Glomerular visceral epithelial cell (primary cell): ENCODE results near the gene MTCL3.

ENCODE experiments used
- DNase-seq: peaks from one replicate; pipeline ENCODE4 v3.0.0-alpha.2; 2016; ENCODE audit errors: extremely low spot score

Gene MTCL3

DNA sequence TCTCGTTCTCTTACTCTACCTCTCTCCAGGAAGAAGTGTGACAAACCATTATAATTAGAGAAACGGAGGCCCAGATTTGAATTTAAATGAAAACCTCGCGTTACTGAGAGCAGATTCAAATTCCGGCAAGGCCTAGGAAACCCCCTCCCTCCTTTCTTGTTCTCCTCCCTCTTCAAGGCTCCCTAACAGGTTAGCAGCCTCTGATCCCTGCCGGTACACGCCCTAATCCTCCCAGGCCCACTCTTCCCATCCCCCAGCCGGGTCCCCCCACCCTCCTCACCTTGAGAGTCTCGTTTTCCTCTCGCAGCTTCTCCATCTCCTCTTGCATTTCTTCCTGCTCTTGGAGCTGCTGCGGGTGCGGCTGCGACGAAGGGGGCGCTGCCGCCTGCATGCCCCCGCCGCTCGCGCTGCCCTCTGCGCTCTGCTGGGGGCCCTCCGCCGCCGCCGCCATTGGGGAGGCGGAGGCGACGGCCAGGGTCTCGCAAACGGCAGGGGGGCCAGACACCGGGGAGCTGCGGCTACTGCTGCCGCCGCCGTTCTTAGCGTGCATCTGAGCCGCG lies 3.8 kb downstream of the MTCL3 start:
- no peak for DNase-seq

DNA sequence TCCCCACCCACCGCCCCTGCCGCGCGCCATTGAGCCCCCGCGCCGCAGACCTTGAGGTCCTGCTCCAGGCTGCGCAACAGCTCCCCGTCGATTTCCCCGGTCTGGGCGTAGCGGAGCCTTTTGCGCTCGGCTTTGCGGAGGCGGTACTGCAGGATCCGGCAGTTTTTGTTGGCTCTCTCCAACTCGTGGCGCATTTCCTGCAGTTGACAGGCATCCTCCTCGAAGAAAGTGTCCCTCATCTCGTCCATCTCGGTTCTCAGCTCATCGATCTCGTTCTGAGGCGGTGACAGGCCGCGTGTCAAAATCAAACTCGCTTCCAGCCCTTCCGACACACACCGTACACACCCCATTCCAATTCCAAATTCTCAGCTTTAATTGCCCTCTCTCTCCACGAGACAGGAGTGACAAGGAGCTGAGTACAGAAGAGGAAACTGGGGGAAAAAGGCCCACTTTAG lies 4.3 kb downstream of the MTCL3 start:
- DNase-seq: peak; percentile 50

DNA sequence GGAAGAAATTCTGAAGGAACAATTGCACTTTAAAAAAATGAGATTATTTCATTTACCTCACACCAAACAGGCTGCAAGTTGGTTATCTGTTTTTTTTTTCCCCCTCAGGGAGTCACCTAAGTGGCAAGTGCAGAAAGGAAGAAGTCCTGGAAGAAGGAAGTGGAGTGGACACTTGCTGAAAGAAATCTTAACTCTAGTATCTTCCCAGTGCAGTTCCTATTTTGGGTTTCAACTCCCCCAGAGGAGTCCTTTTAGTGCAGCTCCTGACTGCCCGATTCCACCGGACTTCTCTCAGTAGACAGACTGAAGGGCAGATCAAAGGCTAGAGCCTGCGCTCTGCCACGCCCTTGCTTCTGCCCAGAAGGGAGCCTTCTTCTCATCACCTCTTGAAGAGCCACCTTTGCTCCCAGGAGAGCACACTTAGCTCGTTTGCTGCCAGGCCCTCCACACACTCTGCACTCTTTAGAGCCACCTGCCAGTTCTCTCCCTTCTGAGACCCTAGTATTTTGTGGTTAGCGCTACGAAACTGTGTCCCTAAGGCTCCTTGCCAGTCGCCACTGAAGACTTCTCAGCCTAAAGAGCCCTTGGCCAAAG lies 4.9 kb downstream of the MTCL3 start:
- no peak for DNase-seq

DNA sequence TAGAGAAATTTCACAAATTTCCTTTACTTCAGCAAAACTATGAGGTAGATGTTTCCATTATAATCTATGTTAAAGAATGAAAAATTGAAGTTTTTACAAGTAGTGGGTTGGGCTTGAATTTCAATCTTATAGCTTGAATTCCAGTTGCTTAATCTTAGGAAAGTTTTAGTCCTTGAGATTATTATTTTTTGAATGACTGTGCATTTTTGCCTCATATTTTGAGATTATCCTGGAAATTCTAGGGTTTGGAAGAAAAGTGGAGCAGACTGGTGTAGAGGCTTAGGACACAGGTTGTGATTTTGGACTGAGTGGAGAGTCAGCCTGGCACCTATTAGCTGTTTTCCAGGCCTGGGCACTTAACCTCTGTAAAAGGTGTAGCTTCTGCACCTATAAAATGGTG lies 5.7 kb downstream of the MTCL3 start:
- no peak for DNase-seq

DNA sequence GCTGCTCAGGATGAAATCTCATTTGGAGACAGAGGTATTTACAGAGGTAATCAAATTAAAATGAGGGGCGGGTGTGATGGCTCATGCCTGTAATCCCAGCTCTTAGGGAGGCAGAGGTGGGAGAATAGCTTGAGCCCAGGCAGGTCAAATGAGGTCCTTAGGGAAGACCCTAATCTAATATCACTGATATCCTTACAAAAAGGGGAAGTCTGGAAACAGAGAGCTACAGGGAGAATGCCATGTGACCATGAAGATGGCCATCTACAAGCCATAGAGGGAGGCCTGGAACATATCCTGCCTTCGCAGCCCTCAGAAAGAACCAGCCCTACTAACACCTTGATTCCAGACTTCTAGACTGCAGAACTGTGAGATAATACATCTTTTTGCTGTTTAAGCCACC lies 8.3 kb downstream of the MTCL3 start:
- no peak for DNase-seq

DNA sequence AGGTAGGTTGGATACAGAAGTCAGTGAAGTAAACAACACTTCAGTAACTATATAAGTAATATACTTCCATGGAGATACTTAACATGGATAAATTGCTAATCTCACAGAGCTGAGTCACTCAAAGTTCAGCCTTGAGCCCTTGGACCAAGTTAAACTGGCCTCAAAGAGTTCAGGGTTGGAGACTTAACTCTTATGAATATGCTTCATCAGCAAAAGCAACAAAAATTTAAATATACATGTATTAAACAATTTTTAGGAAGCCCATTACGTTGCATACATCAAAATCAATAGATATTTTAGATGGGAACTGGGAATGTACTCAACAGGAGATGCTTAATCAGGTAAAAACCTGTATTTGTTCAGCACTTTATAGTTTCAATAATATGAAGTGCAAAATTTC lies 12.2 kb downstream of the MTCL3 start:
- no peak for DNase-seq

DNA sequence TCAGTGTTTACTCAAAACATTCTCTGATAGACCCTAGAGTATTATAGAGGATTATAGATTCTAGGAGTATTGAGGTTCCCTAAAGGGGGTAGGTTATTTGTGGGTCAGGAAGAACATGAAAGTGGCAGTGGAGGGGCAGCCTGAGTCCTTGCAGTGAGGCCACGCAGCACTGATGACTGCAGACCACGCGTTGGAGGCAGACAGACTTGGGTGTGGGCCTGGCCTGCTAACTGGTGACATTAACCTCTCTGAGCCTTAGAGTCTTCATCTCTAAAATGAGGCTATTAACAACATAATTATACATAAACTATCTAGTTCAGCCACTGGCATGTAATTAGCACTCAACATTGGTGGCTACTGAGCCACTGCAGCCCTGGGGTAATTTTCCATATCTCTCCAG lies 16.1 kb downstream of the MTCL3 start:
- DNase-seq: no peak

DNA sequence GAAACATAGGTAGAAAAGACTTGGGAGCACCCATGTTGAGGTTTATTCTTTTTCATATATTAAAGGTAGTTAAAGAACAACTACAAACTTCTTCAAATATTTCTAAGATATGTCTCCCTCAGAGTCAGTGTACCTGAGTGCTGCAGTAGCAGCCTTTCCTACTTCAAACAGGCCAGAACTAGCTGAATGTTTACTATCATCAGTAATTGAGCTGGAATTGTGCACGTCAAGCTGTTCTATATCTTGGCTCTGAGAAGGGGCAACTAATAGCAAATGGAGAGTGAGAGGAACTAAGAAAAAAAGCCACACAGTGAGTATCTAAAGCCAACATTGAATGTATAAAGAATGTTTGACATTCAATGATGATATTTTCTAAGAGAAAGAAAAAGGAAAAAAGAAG lies 21.7 kb downstream of the MTCL3 start:
- no peak for DNase-seq

DNA sequence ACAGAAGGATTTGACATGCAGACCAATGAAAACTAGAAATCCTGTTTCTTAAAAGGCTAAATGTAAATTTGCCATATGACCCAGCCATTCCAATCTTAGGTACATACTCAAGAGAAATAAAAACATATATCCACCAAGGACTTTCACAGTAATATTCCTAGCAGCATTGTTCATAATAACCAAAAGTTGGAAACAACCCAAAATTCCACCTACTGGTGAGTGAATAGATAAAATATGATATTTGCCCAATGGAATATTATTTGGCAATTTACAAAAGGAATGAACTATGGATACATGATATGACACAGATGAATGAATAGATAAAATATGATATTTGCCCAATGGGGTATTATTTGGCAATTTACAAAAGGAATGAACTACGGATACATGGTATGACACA lies 22.7 kb downstream of the MTCL3 start:
- DNase-seq: no peak

DNA sequence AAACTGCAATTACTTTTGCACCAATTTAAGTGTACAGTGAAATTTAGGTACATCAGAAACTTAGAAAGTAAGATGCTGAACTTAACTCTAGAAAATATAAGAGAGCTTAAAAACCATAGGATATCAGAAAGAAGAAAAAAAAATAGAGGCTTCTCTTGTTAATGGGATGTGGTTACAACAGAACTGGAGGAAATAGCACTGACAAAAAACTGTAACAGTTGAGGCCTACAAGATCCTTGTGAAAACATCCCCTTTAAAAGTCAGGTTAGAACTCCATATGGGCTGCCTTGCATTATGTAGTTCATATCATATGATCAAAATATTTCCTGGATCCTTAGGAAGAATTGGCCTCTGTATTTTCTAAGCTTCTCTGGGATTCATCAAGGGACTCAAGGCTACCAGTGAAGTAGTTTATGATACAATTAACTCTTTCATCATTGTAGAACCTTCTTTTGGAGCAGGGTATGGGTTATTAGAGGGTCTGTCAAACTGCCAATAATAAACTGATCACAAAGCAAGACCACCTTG lies 24.8 kb downstream of the MTCL3 start:
- no peak for DNase-seq

DNA sequence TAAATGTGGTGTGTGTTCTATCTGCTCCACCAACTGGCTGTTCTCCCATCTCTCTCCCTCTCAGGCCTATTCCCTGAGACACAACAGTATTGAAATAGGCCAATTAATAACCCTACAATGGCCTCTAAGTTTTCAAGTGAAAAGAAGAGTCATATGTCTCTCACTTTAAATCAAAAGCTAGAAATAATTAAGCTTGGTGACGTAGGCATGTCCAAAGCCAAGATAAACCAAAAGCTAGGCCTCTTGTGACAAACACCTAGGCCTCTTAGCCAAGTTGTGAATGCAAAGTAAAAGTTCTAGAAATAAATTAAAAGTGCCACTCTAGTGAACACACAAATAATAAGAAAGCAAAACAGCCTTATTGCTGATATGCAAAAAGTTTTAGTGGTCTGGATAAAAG lies 29.9 kb downstream of the MTCL3 start:
- no peak for DNase-seq

DNA sequence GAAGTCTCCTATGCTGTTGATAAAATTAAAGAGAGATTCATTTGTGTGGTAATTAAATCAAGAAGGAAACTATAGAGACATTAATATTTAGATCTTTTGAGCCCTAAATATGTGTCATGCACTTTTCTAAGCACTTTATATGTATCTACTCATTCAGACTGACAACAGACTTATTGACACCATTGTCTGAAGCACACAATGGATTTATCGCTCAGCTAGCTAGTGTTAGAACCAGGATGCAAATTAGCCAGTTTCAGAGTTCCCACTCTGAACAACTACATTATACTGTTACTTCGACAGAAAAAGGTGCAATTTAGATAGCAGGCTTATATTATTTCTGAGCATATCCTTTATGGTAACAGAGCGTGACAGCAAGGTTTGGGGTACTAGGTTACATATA lies 32.2 kb downstream of the MTCL3 start:
- DNase-seq: no peak

DNA sequence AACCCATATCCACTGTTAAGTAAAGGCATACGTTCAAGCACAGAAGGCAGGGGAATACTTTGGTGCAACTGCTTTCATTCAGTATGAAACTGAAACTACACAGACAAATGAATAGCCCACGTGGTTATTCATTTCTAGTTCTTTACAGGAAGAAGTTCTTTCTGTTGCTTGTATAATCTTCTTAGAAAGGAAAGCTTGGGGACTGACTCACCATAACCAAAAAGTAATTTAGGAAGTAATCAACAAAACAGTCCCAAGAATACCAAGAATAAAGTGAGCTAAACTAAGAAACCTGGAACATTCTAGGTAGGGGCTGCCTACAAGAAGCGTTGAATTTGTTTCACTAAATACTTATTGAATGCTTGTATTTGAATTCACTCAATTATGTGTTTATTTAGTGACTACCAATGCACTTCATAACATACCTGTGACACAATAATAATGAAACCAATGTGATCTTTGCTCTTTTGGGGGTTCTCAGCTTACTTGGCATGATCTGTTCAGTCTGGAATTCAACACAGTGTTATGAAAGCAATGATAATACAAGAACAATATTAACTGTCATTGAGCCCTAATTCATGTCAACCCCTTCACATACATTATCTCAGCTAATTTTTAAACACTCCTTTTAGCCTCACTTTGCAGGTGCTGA lies 34.8 kb downstream of the MTCL3 start:
- peak; percentile 53 for DNase-seq

DNA sequence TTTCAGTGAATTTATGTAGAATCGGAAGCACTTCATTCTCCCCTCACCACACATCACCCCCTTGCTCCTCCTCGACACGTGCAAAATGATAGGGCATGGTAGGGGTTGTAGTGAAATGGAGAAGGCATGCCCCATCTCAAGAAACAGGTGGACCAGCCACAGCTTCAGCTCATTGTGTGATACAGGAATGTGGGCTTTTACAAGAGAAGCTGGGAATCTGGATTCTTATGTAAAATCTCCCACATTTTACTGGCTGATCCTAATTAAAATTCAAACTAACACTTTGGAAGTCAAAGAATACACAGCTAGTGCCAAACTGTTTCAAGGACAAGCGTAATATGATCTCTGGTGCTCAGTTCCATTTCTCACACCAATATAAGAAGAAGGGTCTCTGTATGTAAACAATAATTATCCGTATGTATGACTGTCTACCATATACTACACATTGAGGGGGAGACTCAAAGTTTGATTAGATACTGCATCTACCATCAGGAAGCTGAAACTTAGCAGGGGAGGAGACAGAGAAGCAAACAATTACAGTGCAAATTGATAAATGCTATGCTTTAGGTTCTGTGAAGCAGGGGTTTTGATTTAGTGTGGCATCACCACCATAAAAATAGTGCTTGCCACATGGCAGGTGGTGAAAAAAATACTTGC lies 35.6 kb downstream of the MTCL3 start:
- DNase-seq: no peak

DNA sequence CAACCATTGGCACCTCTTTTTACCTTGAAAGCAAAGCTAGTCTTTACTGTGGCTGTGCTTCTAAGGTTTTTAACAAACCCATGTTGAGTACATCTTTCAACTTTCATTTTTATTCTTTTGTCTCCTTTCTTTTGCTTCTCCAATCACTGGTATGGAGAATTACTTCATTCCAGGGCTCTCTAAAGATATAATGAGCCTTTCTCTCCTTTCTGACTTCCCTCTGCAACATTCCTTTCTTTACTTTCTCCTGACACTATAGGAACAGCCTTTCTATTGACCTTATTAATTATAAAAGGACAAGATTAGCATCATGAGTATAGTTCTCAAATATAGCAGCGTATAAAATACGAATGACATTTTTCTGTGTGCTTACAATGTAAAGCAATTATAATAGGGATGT lies 36.8 kb downstream of the MTCL3 start:
- DNase-seq: no peak

DNA sequence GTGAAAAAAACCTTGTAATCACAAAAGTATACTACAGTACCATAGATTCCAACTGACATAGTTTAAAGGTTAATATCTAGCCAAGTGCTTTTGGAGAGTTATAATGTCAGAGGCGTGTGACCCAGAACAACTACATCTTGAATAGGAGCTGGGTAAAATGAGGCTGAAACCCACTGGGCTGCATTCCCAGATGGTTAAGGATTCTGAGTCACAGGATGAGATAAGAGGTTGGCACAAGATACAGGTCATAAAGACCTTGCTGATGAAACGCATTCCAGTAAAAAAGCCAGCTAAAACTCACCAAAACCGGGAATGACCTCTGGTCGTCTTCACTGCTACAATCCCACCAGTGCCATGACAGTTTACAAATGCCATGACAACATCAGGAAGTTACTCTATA lies 37.5 kb downstream of the MTCL3 start:
- peak; percentile 87 for DNase-seq

DNA sequence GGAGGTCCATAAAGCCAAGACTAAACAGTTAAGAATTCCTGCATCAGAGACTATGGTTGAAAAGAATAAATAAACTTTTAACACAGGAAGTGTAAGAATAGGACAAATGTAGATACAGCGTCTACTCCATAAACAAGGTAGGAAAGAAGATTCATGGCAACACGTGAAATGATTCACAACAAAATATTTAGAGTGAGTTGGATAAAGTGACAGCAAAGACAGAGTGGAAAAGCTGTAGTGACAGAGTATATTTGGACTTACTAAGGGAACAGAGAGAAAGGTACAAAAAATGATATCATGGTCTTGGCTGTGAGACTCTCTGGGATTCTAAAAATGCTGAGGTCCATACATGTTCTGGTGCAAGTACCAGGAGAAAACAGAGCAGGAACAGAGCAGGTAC lies 38.0 kb downstream of the MTCL3 start:
- DNase-seq: no peak

DNA sequence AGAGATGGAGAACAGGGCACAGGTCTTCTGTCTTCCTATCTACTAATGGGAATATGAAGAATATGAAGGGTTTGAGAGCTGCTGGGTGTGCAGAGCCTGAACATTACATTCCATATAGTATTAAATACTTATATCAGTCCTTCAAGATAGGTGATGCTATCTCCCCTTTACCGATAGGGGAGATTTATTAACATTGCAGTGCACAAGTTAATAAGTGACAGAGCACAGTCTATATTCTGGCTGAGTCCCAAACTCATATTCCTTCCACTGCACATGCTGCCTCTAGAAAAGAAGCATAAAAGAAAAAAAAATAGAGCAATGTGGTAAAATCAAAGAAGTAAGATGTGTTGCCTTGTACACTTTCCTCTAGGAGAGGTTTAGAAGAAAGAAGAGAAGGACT lies 41.5 kb downstream of the MTCL3 start:
- peak; percentile 41 for DNase-seq

DNA sequence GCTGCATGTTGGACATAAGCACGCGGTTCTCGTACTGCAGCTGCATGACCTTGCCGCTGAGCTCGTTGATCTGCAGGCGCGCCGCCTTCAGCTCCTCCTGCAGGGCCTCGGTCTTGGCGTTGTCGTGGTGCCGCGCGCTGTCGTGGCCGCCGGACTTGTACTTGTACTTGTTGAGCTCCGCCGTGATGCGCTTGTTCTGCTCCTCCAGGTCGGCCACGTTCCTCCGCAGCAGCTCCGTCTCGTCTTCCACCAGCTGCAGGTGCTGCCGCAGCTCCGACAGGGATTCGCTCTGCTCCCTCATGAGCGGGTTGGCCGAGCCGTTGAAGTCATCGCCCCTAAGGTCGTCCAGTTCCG lies 43.3 kb downstream of the MTCL3 start:
- no peak for DNase-seq

DNA sequence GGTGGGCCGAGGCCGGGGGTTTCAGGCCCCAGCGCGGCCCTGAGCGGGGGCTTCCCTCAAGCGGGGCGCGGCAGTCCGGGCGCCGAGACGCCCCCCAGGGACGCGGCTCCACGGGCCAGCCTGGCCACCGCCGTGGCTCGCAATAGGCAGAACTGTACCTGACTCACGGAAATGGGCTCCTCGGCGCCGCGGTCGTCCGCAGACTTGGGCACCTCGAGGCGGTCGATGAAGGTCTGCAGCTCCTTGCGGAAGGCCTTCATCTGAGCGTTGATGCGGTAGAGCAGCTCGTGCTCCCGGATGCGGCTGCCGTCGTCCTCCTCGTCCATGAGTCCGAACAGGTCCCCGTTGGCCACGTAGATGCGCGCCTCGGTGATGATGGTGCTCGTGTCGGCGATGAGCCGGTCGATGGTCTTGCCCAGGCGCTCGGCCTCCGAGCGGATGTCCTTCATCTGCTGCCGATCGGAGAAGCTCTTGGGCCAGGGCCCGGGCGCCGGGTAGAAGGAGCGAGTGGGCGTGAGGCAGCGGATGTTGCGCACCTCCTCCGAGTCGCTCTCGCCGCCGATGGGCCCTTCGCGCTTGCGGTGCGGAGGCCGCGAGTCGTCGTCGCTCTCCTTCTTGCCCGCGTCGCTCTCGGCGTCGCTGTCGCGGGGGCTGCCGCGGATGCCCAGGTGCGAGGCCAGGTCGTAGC lies 43.9 kb downstream of the MTCL3 start:
- DNase-seq: no peak

DNA sequence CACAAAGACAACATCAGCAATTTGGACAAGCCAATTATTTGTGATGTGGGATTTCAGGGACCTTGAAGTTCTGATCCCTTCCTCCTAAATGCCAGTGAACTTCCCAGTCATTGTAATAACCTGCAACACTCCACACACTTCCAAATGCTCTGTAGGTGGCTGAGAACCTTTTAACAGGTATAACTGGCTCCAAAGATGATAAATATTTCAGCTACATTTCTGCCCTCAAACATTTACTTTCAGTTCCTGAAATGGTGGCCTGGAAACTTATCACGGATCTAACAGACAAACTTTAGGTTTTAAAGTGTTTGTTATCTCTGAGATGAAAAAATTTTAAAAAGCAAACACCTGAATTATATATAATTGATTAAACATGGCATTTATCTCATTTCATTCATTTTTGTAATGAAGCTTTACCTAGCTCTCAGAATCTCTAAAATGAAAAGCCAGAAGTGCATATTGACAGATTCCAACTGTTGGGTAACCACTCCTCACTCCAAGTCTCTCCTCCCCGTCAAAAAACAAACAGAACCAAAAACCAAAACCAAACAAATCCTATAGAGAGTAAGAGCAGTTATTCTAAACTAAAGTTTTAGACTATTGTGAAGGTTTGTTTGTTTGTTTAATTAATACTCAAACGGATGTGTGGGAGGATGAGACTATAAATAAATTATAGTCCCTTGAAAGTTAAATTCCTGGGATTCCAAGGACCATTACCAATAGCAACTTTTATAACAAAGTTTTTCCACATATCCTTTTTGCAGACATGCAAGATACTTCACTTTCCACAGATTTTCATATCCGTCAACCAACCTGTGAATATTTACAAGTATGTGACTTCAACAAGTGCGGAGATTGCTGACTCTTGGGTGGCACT lies 47.5 kb downstream of the MTCL3 start:
- DNase-seq: no peak
